ENCODE results near the gene SRSF4.
"Not testable (repeated sequence)": the region's sequence is repeated elsewhere in the genome, so short reads cannot be mapped to it uniquely, and the experiment has no call there.

The SRSF4 gene

DNA sequence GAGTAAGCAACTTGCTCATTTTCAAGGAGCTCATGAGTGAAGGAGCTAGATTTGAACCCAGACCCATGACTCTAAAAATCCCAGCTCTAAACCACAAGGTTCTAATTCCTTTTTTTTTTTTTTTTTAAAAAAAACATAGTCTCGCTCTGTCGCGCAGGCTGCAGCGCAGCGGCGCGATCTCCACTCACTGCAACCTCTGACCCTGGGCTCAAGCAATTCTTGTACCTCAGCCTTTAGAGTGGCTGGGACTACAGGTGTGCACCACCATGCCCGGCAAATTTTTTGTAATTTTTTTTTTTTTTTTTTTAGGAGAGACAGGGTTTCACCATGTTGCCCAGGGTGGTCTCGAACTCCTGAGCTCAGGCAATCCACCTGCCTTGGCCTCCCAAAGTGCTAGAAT lies 13.8 kb downstream of the SRSF4 start:
- Mint-ChIP-seq H3K4me1 (ENCODE audit: low read depth in 2 of 2) (peaks cover 54 to 86% of the 10 kb centered on the region in 2 donors), H3K27ac (no peak overlapping the region), H3K9me3 (no peaks in the 10 kb centered on the region), H3K27me3 (no peaks in the 10 kb centered on the region), H3K4me3 (no peak overlapping the region), H3K36me3 (ENCODE audit: insufficient read depth) (peaks cover 33% of the 10 kb centered on the region)
- DNase-seq (no peak), ATAC-seq (replicated peaks) (no peak)

DNA sequence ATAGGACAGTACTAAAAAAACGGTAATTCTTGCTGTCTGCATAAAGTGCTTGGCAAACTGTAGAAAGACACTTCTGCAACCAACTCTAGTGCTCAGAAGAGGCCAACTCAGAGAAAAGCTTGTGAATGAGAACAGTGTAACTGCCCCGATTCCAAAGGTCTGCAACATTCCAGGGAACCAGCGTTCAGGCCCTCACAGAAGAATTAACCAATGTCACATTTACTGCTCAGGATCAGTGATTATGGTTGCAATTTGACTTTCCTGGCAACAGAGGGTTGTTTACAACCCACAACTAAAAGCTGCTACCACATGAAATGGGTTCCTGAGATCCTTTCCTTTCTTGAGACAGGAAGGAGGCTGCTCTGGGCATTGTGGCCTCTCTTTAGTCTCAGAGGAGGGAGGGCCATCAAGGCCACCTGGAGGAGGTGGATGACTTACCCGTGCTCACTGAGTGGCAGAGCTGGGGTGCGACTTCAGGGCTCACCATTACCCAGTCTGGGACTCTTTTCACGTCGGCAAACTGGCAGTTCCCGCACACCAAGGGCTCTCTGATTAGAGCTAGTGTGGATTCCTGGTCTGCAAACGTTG lies 15.3 kb downstream of the SRSF4 start:
- DNase-seq (no peak), ATAC-seq (replicated peaks) (no peak)
- H3K27me3 Mint-ChIP-seq = no peaks in the 10 kb centered on the region
- H3K4me3 Mint-ChIP-seq = no peak overlapping the region
- peaks cover 53 to 80% of the 10 kb centered on the region in 2 donors for H3K4me1 Mint-ChIP-seq (ENCODE audit: low read depth in 2 of 2)
- no peaks in the 10 kb centered on the region for H3K9me3 Mint-ChIP-seq
- H3K36me3 Mint-ChIP-seq (ENCODE audit: insufficient read depth) = peaks cover 45% of the 10 kb centered on the region
- H3K27ac Mint-ChIP-seq = peak overlapping the region; percentile 54 to 77

DNA sequence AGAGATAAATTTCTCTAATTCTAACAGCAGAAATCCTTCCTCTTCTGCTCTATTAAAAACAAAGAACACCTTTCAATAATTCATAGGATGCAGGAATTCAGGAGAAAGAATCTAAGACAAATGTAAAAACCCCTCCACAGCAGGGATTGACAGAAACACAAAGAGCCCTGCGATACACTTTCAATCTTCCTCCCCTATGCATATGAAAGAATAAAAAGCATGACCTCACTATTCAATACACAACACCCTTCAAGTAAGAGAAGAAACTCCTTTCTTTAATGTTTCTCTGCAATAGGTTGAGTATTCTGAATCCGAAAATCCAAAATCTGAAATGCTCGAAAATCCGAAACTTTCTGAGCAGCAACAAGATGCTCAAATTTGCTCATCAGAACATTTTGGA lies 17.1 kb downstream of the SRSF4 start:
- H3K27me3 Mint-ChIP-seq = no peaks in the 10 kb centered on the region
- DNase-seq = no peak
- ATAC-seq (replicated peaks) = no peak
- peaks cover 40 to 62% of the 10 kb centered on the region in 2 donors for H3K4me1 Mint-ChIP-seq (ENCODE audit: low read depth in 2 of 2)
- peak overlapping the region; percentile 50 to 51 for H3K27ac Mint-ChIP-seq
- peaks cover 49% of the 10 kb centered on the region for H3K36me3 Mint-ChIP-seq (ENCODE audit: insufficient read depth)
- H3K9me3 Mint-ChIP-seq = no peaks in the 10 kb centered on the region
- H3K4me3 Mint-ChIP-seq = peak overlapping the region in 1 of 2 donors; percentile 18

DNA sequence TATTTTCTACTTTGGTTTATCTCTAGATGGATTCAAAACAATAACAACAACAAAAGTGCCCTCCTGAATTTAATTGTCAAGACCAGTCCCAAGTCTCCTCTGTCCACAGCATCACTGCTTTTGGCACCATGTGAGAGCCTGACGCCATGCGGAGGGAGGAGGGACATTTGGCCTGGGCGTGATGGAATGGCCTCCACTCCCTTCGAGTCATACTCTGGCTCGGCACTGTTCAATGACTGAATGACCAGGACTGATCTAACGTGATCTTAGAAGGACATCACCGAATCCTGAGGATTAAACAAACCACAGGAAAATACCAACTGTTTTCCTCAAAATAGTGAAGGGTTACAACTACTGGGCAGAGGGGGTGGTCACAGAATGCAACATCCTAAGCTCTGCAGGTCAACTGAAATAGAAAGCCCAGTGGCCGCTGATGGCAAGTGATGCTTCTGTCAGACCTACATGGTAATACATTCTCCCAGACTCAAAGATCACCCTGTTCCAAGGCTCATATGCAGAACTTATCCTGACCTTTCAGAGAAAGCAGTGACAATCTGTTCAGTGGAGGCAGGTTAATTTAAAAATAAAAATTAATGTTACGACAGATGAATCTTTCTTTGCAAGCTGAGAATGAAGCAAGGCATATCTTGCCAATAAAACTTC lies 19.1 kb downstream of the SRSF4 start:
- no peak for ATAC-seq (replicated peaks)
- H3K27ac Mint-ChIP-seq = peak overlapping the region; percentile 52 to 62
- peaks cover 31 to 47% of the 10 kb centered on the region in 2 donors for H3K4me1 Mint-ChIP-seq (ENCODE audit: low read depth in 2 of 2)
- no peaks in the 10 kb centered on the region for H3K27me3 Mint-ChIP-seq
- no peak overlapping the region for H3K4me3 Mint-ChIP-seq
- DNase-seq = no peak
- peaks cover 56% of the 10 kb centered on the region for H3K36me3 Mint-ChIP-seq (ENCODE audit: insufficient read depth)
- H3K9me3 Mint-ChIP-seq = no peaks in the 10 kb centered on the region

- Mint-ChIP-seq H3K36me3 (ENCODE audit: insufficient read depth) (peaks cover 56% of the 10 kb centered on the region), H3K9me3 (no peaks in the 10 kb centered on the region), H3K27me3 (no peaks in the 10 kb centered on the region), H3K4me3 (peak overlapping the region in 1 of 2 donors; percentile 41), H3K27ac (peak overlapping the region; percentile 62 to 89), H3K4me1 (ENCODE audit: low read depth in 2 of 2) (peaks cover 30 to 41% of the 10 kb centered on the region in 2 donors)
- peak; percentile 8 for ATAC-seq (replicated peaks)
- DNase-seq = no peak
Measured at GRCh38 chr1:29162025-29162424, 19.7 kb downstream of the SRSF4 start.

DNA sequence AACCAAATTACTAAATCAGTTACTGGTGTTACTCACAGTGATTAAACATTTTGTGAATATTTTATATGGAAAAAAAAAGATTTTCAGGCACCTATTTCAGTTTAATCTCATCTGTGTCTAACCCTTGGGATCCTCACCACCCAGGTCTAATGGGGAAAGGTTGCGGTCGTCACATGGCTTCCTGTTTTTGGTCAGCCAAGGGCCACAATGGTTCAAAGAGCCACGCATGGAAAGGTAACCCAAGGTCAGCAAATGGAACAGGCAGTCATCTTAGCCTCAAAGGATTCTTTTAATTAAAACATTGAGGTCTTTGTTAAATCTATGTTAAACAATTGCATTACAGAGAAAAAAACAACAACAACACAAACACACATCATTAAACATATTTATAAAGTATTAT lies 21.9 kb downstream of the SRSF4 start:
- ATAC-seq (replicated peaks) (no peak), DNase-seq (no peak)
- Mint-ChIP-seq H3K4me1 (ENCODE audit: low read depth in 2 of 2) (peaks cover 13 to 21% of the 10 kb centered on the region in 2 donors), H3K27me3 (no peaks in the 10 kb centered on the region), H3K4me3 (no peak overlapping the region), H3K27ac (no peak overlapping the region), H3K9me3 (no peaks in the 10 kb centered on the region), H3K36me3 (ENCODE audit: insufficient read depth) (peaks cover 68% of the 10 kb centered on the region)

DNA sequence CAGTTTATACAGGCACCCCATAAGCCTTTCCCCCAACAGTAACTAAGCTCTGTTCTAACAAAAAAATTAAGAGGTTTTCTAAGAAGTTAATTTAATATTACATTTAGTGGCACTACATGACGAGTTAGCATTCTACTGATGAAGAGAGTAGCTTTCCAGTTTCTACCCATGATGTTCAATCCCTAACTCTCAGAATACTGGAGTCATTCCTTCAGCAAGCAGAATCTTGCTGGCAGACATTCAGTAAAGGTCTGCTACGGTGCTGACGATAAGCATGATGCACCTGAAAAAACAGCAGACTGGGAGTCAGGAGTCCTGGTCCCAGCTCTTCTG lies 24.5 kb downstream of the SRSF4 start:
- H3K27ac Mint-ChIP-seq = no peak overlapping the region
- H3K9me3 Mint-ChIP-seq = no peaks in the 10 kb centered on the region
- no peaks in the 10 kb centered on the region for H3K27me3 Mint-ChIP-seq
- H3K36me3 Mint-ChIP-seq (ENCODE audit: insufficient read depth) = peaks cover 86% of the 10 kb centered on the region
- no peak for DNase-seq
- H3K4me1 Mint-ChIP-seq (ENCODE audit: low read depth in 2 of 2) = peaks cover under 1% of the 10 kb centered on the region in 2 donors
- no peak overlapping the region for H3K4me3 Mint-ChIP-seq
- no peak for ATAC-seq (replicated peaks)

- Mint-ChIP-seq H3K9me3 (no peaks in the 10 kb centered on the region), H3K27ac (peak overlapping the region in 1 of 2 donors; percentile 35), H3K4me3 (no peak overlapping the region), H3K27me3 (no peaks in the 10 kb centered on the region), H3K4me1 (ENCODE audit: low read depth in 2 of 2) (no peaks in the 10 kb centered on the region), H3K36me3 (ENCODE audit: insufficient read depth) (peaks cover 89% of the 10 kb centered on the region)
- no peak for DNase-seq
- no peak for ATAC-seq (replicated peaks)
Measured at GRCh38 chr1:29156543-29157268, 25.0 kb downstream of the SRSF4 start.

DNA sequence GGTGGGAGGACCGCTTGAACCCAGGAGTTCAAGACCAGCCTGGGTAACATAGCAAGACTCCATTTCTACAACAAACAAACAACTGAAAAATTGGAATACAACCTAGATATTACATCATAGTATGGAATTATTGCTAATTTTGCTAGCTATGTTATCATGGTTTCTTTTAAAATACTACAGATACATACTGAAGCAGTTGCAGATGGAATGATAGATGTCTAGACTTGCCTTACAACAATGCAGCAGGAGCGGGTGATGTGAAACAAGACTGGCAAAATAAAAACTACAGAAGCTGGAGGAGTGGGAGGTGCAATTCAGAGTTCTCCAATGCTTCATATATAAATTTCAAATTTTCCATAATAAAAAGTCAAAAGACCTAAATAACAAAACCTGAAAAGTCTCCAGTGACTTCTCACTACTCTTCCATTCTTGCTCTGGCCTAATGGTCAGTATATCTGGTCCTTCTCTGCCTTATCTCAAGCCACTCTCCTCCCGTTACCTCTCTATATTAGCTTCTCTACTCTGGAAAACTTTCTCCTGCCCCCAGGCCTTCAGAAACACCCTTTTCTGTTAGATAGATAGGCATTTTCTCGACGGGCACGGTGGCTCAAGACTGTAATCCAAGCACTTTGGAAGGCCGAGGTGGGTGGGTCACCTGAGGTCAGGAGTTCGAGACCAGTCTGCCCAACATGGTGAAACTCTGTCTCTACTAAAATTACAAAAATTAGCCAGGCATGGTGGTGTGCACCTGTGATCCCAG lies 29.5 kb downstream of the SRSF4 start:
- no peak for DNase-seq
- Mint-ChIP-seq H3K27me3 (no peaks in the 10 kb centered on the region), H3K4me3 (no peak overlapping the region), H3K9me3 (no peaks in the 10 kb centered on the region), H3K27ac (no peak overlapping the region), H3K36me3 (ENCODE audit: insufficient read depth) (peaks cover 100% of the 10 kb centered on the region), H3K4me1 (ENCODE audit: low read depth in 2 of 2) (no peaks in the 10 kb centered on the region)
- no peak for ATAC-seq (replicated peaks)

GRCh38 chr1:29150346-29150745 lies 31.4 kb downstream of the SRSF4 start:
- not testable (repeated sequence) for H3K4me1 Mint-ChIP-seq (ENCODE audit: low read depth in 2 of 2); H3K27ac Mint-ChIP-seq; H3K4me3 Mint-ChIP-seq; DNase-seq; H3K9me3 Mint-ChIP-seq; ATAC-seq (replicated peaks); H3K27me3 Mint-ChIP-seq
- peaks cover 97% of the 10 kb centered on the region for H3K36me3 Mint-ChIP-seq (ENCODE audit: insufficient read depth)

- Mint-ChIP-seq H3K27ac (peak overlapping the region in 1 of 2 donors; percentile 80), H3K9me3 (no peaks in the 10 kb centered on the region), H3K27me3 (no peaks in the 10 kb centered on the region), H3K36me3 (ENCODE audit: insufficient read depth) (peaks cover 82% of the 10 kb centered on the region), H3K4me1 (ENCODE audit: low read depth in 2 of 2) (peaks cover 0 to 5% of the 10 kb centered on the region in 2 donors), H3K4me3 (no peak overlapping the region)
- DNase-seq (no peak), ATAC-seq (replicated peaks) (no peak)
Measured at GRCh38 chr1:29148656-29149491, 32.8 kb downstream of the SRSF4 start.

GRCh38 chr1:29145739-29146437 lies 35.8 kb downstream of the SRSF4 start:
- no peak for ATAC-seq (replicated peaks)
- Mint-ChIP-seq H3K27me3 (no peaks in the 10 kb centered on the region), H3K9me3 (no peaks in the 10 kb centered on the region), H3K4me1 (ENCODE audit: low read depth in 2 of 2) (peaks cover 0 to 5% of the 10 kb centered on the region in 2 donors), H3K27ac (no peak overlapping the region), H3K4me3 (no peak overlapping the region), H3K36me3 (ENCODE audit: insufficient read depth) (peaks cover 53% of the 10 kb centered on the region)
- no peak for DNase-seq

Data from effector memory CD8-positive, alpha-beta T cell (primary cell).